K562 (cell line): ENCODE results near the gene SLC8A1. TPM values are rescaled to one million over a fixed set of nuclear protein-coding genes. Genes with fewer than 3 reads are reported as not detected.

Source experiments
- ATAC-seq: fragments of 200-7000 bp; cut with Tn5 transposase; 3 replicates; pipeline ENCODE4 v1.9.1; 2020; ENCODE audit warnings: moderate library complexity
- BruUV-seq: library from RNA; stranded (reverse); fragments of 400-500 nt; replicated peaks from 2 replicates; lab custom pipeline; 2021; lab: Mats Ljungman, UMichigan
- CTCF ChIA-PET: fragments of 300-600 bp; formaldehyde crosslinking; extraction: SDS; loops from one replicate; lab custom pipeline; 2021; ENCODE audit warnings: low intra/inter-chr PET ratio; lab: Yijun Ruan, JAX
- POLR2A ChIA-PET: fragments of 300-600, 350-650 bp; sonication (Branson Sonifier 250); formaldehyde crosslinking; extraction: SDS; loops from one replicate; lab custom pipeline; 2021; ENCODE audit warnings: antibody characterized with exemption, inconsistent platforms; lab: Yijun Ruan, JAX
- DNase-seq, 4 experiments: peaks; one replicate each; pipeline versions ENCODE4 v3.0.0 to v3.0.0-alpha.2; 2011 to 2018; ENCODE audit warnings: low spot score in 3 of 4, mixed read lengths in 3 of 4; ENCODE audit errors: extremely low read depth in 1 of 4
- FAIRE-seq: peaks from 2 replicates; lab custom pipeline; 2011; peaks lifted over from hg19 to GRCh38; lab: Jason Lieb, UNC
- H2AFZ ChIP-seq: 2 replicates; pipeline ENCODE4 v1.6.0; 2011; ENCODE audit warnings: low read depth, low read length, control low read depth, inconsistent platforms
- H3K27ac ChIP-seq: fragments of 200-600 bp; 3 replicates; pipeline ENCODE4 v1.8.0; 2011; ENCODE audit warnings: low read depth, mild to moderate bottlenecking, control low read depth, inconsistent platforms, low read length, moderate library complexity, mixed read lengths; ENCODE audit errors: extremely low read depth
- H3K27me3 ChIP-seq, 2 experiments: fragments of 300-600 bp in 1 of 2; 2 replicates in 1 of 2; 3 replicates in 1 of 2; pipeline versions ENCODE4 v1.6.0 to v1.8.0; 2011; ENCODE audit warnings: inconsistent platforms in 2 of 2, low read length in 2 of 2, mild to moderate bottlenecking in 1 of 2, mixed read lengths in 1 of 2, moderate library complexity in 1 of 2; ENCODE audit not compliant: control insufficient read depth in 2 of 2, insufficient read depth in 2 of 2
- H3K36me3 ChIP-seq: fragments of 300-600 bp; 3 replicates; pipeline ENCODE4 v1.8.0; 2011; ENCODE audit warnings: mild to moderate bottlenecking, low read length, inconsistent platforms; ENCODE audit not compliant: control insufficient read depth, insufficient read depth
- H3K4me1 ChIP-seq, 2 experiments: fragments of 200-600 bp in 1 of 2; replicated peaks in 1 of 2; 2 replicates in 1 of 2; 3 replicates in 1 of 2; pipeline versions ENCODE4 v1.5.1 to v1.8.0; 2011; ENCODE audit warnings: inconsistent platforms in 2 of 2, low read length in 2 of 2, mild to moderate bottlenecking in 1 of 2, mixed read lengths in 1 of 2, moderate library complexity in 1 of 2; ENCODE audit not compliant: control insufficient read depth in 2 of 2, insufficient read depth in 2 of 2
- H3K4me2 ChIP-seq: 2 replicates; pipeline ENCODE4 v1.6.1; 2011; ENCODE audit warnings: low read length, control low read depth, inconsistent platforms, mixed read lengths; ENCODE audit not compliant: insufficient read depth
- H3K4me3 ChIP-seq: fragments of 200-600 bp; sonication (generic), shearing (Covaris generic); 2 replicates; pipeline ENCODE4 v1.5.1; 2016; ENCODE audit warnings: control low read depth, inconsistent platforms
- H3K79me2 ChIP-seq: fragments of 200-600 bp; 3 replicates; pipeline ENCODE4 v1.8.0; 2011; ENCODE audit warnings: low read length, inconsistent platforms; ENCODE audit not compliant: control insufficient read depth, insufficient read depth
- H3K9ac ChIP-seq, 2 experiments: 2 replicates each; pipeline versions ENCODE4 v1.6.0 to v1.6.1; 2011; ENCODE audit warnings: low read depth in 2 of 2, low read length in 2 of 2, control low read depth in 1 of 2, inconsistent platforms in 1 of 2, mild to moderate bottlenecking in 1 of 2, mixed read lengths in 1 of 2; ENCODE audit not compliant: insufficient read depth in 1 of 2
- H3K9me1 ChIP-seq: one replicate; pipeline ENCODE4 v1.6.0; 2011; ENCODE audit warnings: inconsistent platforms, mild to moderate bottlenecking, low read length, moderate library complexity; ENCODE audit not compliant: control insufficient read depth, insufficient read depth
- H3K9me3 ChIP-seq: replicated peaks from 2 replicates; pipeline ENCODE4 v1.5.1; 2011; ENCODE audit warnings: low read depth, low read length, inconsistent platforms; ENCODE audit not compliant: control insufficient read depth, insufficient read depth
- H4K20me1 ChIP-seq: replicated peaks from 2 replicates; pipeline ENCODE4 v1.6.1; 2011; ENCODE audit warnings: low read length, inconsistent platforms, mixed read lengths; ENCODE audit not compliant: control insufficient read depth, insufficient read depth
- DPF2 ChIP-seq: fragments of 450-650 bp; IDR thresholded peaks from 2 replicates; pipeline ENCODE4 v1.6.1; 2016
- ELF1 ChIP-seq: fragments of 200-800 bp; sonication (Bioruptor generic); IDR thresholded peaks from 2 replicates; pipeline ENCODE4 v1.6.1; 2016; ENCODE audit warnings: missing genetic modification characterization, missing compliant biosample characterization
- GTF2B ChIP-seq: IDR thresholded peaks from 2 replicates; pipeline ENCODE4 v1.6.1; 2011; ENCODE audit not compliant: insufficient read length; ENCODE audit errors: extremely low read depth
- HNRNPK ChIP-seq: fragments of 200-400 bp; formaldehyde crosslinking; IDR thresholded peaks from one replicate; pipeline ENCODE4 v1.6.1; 2018; ENCODE audit warnings: mild to moderate bottlenecking, low read depth, low read length; ENCODE audit not compliant: poor library complexity, severe bottlenecking
- MLX ChIP-seq, 2 experiments: fragments of 450-650 bp in 1 of 2; sonication (generic) in 1 of 2; formaldehyde crosslinking; conservative IDR thresholded peaks; 2 replicates each; pipeline versions ENCODE4 v1.4.0 to v1.8.1; 2020 to 2022; ENCODE audit warnings: mild to moderate bottlenecking in 1 of 2, missing genetic modification reagents in 1 of 2
- MXI1 ChIP-seq: IDR thresholded peaks from 2 replicates; pipeline ENCODE4 v1.6.1; 2011; ENCODE audit warnings: low read depth, mild to moderate bottlenecking, improper control_type of control experiment, low read length
- PCBP2 ChIP-seq: fragments of 200-400 bp; formaldehyde crosslinking; IDR thresholded peaks from 2 replicates; pipeline ENCODE4 v1.6.1; 2018; ENCODE audit warnings: low read length, low read depth, mild to moderate bottlenecking, moderate library complexity; ENCODE audit not compliant: poor library complexity, severe bottlenecking
- SMAD4 ChIP-seq: fragments of 250-450 bp; sonication (Bioruptor Pico); conservative IDR thresholded peaks from 2 replicates; pipeline ENCODE4 v1.8.0; 2021; ENCODE audit warnings: inconsistent platforms, mild to moderate bottlenecking, moderate library complexity
- STAT5A ChIP-seq: IDR thresholded peaks from 2 replicates; pipeline ENCODE4 v1.6.1; 2012; ENCODE audit warnings: low read length, inconsistent platforms, borderline replicate concordance
- TCFL5 ChIP-seq: fragments of 250-450 bp; sonication (Bioruptor Pico); conservative IDR thresholded peaks from 2 replicates; pipeline ENCODE4 v1.6.1; 2021; ENCODE audit warnings: mild to moderate bottlenecking, moderate library complexity, matching md5 sums
- ZNF316 ChIP-seq: fragments of 450-650 bp; IDR thresholded peaks from 2 replicates; pipeline ENCODE4 v1.6.1; 2016
- ZNF584 ChIP-seq: fragments of 200-800 bp; sonication (Bioruptor generic); IDR thresholded peaks from 2 replicates; pipeline ENCODE4 v1.6.1; 2016; ENCODE audit warnings: low read depth, mild to moderate bottlenecking, missing genetic modification characterization, missing compliant biosample characterization
- ZNF764 ChIP-seq: fragments of 250-450 bp; sonication (Bioruptor Pico); IDR thresholded peaks from 2 replicates; pipeline ENCODE4 v1.4.0; 2020; ENCODE audit warnings: low read depth, mild to moderate bottlenecking, moderate library complexity
- WGBS: fragments of 100-300 bp; shearing (Covaris generic); methylation state at CpG from one replicate; pipeline ENCODE4 v1.1.6; 2016; ENCODE audit warnings: low coverage, mixed read lengths; ENCODE audit not compliant: insufficient coverage; ENCODE audit errors: missing lambda C conversion rate; 5-methylcytosine and 5-hydroxymethylcytosine counted together
- in situ Hi-C: fragments of 300-500 bp; cut with MboI; formaldehyde crosslinking; loops from 4 replicates; pipeline ENCODE4 v1.15.0; 2018; ENCODE audit warnings: inconsistent platforms, mixed read lengths
- intact Hi-C: fragments of 100-400 bp; cut with micrococcal nuclease; formaldehyde crosslinking; loops from 2 replicates; pipeline ENCODE4 v1.14.2; 2022
- polyA plus RNA-seq, 8 experiments: library from polyadenylated mRNA; depleted of rRNA in 4 of 8; stranded (reverse) in 5 of 8; unstranded in 3 of 8; fragments of >200 nt; fragmentation: Nextera tagmentation in 2 of 8; fragmentation: Illumina TruSeq in 1 of 8; extraction: Ambion mirVana in 2 of 8; extraction: Trizol in 1 of 8; gene quantifications; 2 replicates each; pipeline versions ENCODE4 v1.2.1 to v1.2.3, GENCODE V29; 2011 to 2014; ENCODE audit warnings: inconsistent platforms in 1 of 8, missing spikeins in 1 of 8
- total RNA-seq, 7 experiments: library from RNA; depleted of rRNA in 6 of 7; stranded (reverse); fragments of >200 nt in 6 of 7; fragmentation: Illumina TruSeq in 2 of 7; extraction: Trizol in 2 of 7; gene quantifications; 2 replicates each; pipeline versions ENCODE4 v1.2.1 to v1.2.3, GENCODE V29; 2011 to 2021; ENCODE audit warnings: low replicate concordance in 1 of 7
- TF ChIP-seq, protein P1 (sequence below): fragments of 450-650 bp; IDR thresholded peaks from 2 replicates; pipeline ENCODE4 v1.6.1; 2018; ENCODE audit warnings: mild to moderate bottlenecking, low read depth; ENCODE audit not compliant: partially characterized antibody
- TF ChIP-seq, protein P2 (sequence below): conservative IDR thresholded peaks from 2 replicates; pipeline ENCODE4 v1.6.1; 2011; ENCODE audit warnings: low read depth, mild to moderate bottlenecking, low read length; ENCODE audit not compliant: control insufficient read depth
- TF ChIP-seq, protein P3 (sequence below): fragments of 450-650 bp; formaldehyde crosslinking; IDR thresholded peaks from 2 replicates; pipeline ENCODE4 v1.4.0; 2020; ENCODE audit warnings: mild to moderate bottlenecking, moderate library complexity
- TF ChIP-seq, protein P4 (sequence below): fragments of 450-650 bp; formaldehyde crosslinking; IDR thresholded peaks from 2 replicates; pipeline ENCODE4 v1.4.0; 2020; ENCODE audit warnings: mild to moderate bottlenecking

SLC8A1 gene
- total and polyA plus RNA-seq, 9 of the 15 experiments (the other 6 are each of a cell fraction or from before 2014, with no cell fraction given), result not detected

DNA sequence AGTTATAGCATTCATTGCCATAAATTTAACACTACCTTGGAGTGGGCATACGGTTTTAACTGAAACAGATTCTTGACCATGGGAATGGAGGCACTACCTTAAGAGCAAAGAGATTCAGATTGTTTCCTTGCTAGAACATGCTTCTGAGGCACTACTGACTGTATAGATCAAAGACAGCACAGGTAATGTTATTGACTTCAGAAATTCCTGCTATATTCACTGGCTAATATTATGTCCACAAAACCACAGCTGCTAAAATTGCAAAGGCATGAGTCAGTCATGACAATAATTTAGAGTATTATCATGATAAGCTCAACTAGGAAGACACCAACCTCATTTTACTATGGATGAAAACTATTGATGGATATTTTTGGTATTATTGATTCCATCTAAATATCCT lies 39.4 kb downstream of the SLC8A1 start:
- H3K27me3 ChIP-seq, result no peaks in the 10 kb centered on the region
- no peak for DNase-seq
- H3K27ac ChIP-seq, result no peak overlapping the region
- H4K20me1 ChIP-seq, result no peaks in the 10 kb centered on the region
- no peak for TF ChIP-seq HNRNPK
- TF ChIP-seq SMAD4 (CRISPR knock-in tag), result no peak
- TF ChIP-seq, protein P1, sequence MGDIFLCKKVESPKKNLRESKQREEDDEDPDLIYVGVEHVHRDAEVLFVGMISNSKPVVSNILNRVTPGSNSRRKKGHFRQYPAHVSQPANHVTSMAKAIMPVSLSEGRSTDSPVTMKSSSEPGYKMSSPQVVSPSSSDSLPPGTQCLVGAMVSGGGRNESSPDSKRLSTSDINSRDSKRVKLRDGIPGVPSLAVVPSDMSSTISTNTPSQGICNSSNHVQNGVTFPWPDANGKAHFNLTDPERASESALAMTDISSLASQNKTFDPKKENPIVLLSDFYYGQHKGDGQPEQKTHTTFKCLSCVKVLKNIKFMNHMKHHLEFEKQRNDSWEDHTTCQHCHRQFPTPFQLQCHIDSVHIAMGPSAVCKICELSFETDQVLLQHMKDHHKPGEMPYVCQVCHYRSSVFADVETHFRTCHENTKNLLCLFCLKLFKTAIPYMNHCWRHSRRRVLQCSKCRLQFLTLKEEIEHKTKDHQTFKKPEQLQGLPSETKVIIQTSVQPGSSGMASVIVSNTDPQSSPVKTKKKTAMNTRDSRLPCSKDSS, result no peak
- TF ChIP-seq TCFL5 (CRISPR knock-in tag), result no peak
- TF ChIP-seq, protein P2, sequence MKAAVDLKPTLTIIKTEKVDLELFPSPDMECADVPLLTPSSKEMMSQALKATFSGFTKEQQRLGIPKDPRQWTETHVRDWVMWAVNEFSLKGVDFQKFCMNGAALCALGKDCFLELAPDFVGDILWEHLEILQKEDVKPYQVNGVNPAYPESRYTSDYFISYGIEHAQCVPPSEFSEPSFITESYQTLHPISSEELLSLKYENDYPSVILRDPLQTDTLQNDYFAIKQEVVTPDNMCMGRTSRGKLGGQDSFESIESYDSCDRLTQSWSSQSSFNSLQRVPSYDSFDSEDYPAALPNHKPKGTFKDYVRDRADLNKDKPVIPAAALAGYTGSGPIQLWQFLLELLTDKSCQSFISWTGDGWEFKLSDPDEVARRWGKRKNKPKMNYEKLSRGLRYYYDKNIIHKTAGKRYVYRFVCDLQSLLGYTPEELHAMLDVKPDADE, result no peak
- no peak for TF ChIP-seq ZNF764
- no peak for TF ChIP-seq STAT5A
- TF ChIP-seq, protein P3, sequence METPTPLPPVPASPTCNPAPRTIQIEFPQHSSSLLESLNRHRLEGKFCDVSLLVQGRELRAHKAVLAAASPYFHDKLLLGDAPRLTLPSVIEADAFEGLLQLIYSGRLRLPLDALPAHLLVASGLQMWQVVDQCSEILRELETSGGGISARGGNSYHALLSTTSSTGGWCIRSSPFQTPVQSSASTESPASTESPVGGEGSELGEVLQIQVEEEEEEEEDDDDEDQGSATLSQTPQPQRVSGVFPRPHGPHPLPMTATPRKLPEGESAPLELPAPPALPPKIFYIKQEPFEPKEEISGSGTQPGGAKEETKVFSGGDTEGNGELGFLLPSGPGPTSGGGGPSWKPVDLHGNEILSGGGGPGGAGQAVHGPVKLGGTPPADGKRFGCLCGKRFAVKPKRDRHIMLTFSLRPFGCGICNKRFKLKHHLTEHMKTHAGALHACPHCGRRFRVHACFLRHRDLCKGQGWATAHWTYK (CRISPR knock-in tag), result no peak
- TF ChIP-seq DPF2, result no peak
- TF ChIP-seq MXI1, result no peak
- TF ChIP-seq PCBP2, result no peak
- TF ChIP-seq, protein P4, sequence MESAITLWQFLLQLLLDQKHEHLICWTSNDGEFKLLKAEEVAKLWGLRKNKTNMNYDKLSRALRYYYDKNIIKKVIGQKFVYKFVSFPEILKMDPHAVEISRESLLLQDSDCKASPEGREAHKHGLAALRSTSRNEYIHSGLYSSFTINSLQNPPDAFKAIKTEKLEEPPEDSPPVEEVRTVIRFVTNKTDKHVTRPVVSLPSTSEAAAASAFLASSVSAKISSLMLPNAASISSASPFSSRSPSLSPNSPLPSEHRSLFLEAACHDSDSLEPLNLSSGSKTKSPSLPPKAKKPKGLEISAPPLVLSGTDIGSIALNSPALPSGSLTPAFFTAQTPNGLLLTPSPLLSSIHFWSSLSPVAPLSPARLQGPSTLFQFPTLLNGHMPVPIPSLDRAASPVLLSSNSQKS (CRISPR knock-in tag), result no peak
- TF ChIP-seq GTF2B, result no peak
- TF ChIP-seq ELF1 (tag), result no peak
- no peak for TF ChIP-seq ZNF316
- TF ChIP-seq MLX (CRISPR knock-in tag; conservative IDR thresholded peaks at IDR 0.05), result no peak
- TF ChIP-seq ZNF584 (CRISPR knock-in tag), result no peak
- TF ChIP-seq, all 486 proteins: peak for 0
- in situ Hi-C loops (no loop called here), intact Hi-C loops (no loop called here)
- 0% methylated on average over 1 of the region's 1 CpG for WGBS
- POLR2A ChIA-PET, result no interaction called here
- H3K9me3 ChIP-seq, result peaks cover 2% of the 10 kb centered on the region; the same call in 1 of the 2 replicates
- H3K9me1 ChIP-seq, result no peaks in the 10 kb centered on the region
- no peak overlapping the region for H3K9ac ChIP-seq
- BruUV-seq, result no TSS peak
- no peaks in the 10 kb centered on the region for H3K79me2 ChIP-seq
- CTCF ChIA-PET, result no interaction called here
- H3K4me3 ChIP-seq, result no peak overlapping the region
- no peak overlapping the region for H2AFZ ChIP-seq
- no peak overlapping the region for H3K4me2 ChIP-seq
- no peaks in the 10 kb centered on the region for H3K36me3 ChIP-seq
- FAIRE-seq (no peak), ATAC-seq (no peak)
- no peaks in the 10 kb centered on the region for H3K4me1 ChIP-seq
